CD4-positive, alpha-beta memory T cell (primary cell): Measurements from ENCODE around the gene CCDC117. TPM values are rescaled to one million over a fixed set of nuclear protein-coding genes. Genes with fewer than 3 reads are reported as not detected.
"Not testable (repeated sequence)": the region's sequence is repeated elsewhere in the genome, so short reads cannot be mapped to it uniquely, and the experiment has no call there.

Experiments used
- CTCF ChIA-PET: fragments of 350-600 bp; sonication (Branson Sonifier 250); formaldehyde crosslinking; loops from one replicate; lab custom pipeline; 2021; ENCODE audit warnings: inconsistent platforms; ENCODE audit not compliant: partially characterized antibody; lab: Charles Lee
- POLR2A ChIA-PET: fragments of 350-600 bp; sonication (Branson Sonifier 250); formaldehyde crosslinking; loops from one replicate; lab custom pipeline; 2021; ENCODE audit not compliant: partially characterized antibody; lab: Charles Lee
- DNase-seq, 5 donors: peaks; one replicate each; pipeline versions ENCODE4 v3.0.0 to v3.0.0-alpha.2; 2020 to 2022; ENCODE audit warnings: mixed read lengths in 1 of 5
- H3K27ac ChIP-seq: one replicate; pipeline ENCODE4 v1.7.0; 2013; ENCODE audit warnings: low read depth, low read length
- H3K27me3 ChIP-seq: 2 replicates; pipeline ENCODE4 v1.7.0; 2013; ENCODE audit warnings: mild to moderate bottlenecking, low read length, moderate library complexity; ENCODE audit not compliant: insufficient read depth
- H3K36me3 ChIP-seq: 2 replicates; pipeline ENCODE4 v1.7.0; 2013; ENCODE audit warnings: mild to moderate bottlenecking, low read length, moderate library complexity; ENCODE audit not compliant: insufficient read depth
- H3K4me1 ChIP-seq: 2 replicates; pipeline ENCODE4 v1.7.0; 2013; ENCODE audit warnings: mild to moderate bottlenecking, low read length, moderate library complexity; ENCODE audit not compliant: insufficient read depth
- H3K4me3 ChIP-seq, 2 donors: one replicate each; pipeline ENCODE4 v1.7.0; 2013; ENCODE audit warnings: low read length in 2 of 2, mild to moderate bottlenecking in 1 of 2
- H3K9me3 ChIP-seq, 2 donors: one replicate each; pipeline ENCODE4 v1.7.0; 2013; ENCODE audit warnings: low read length in 2 of 2, control low read depth in 1 of 2; ENCODE audit not compliant: control insufficient read depth in 1 of 2
- H3K27ac Mint-ChIP-seq, 7 donors: one replicate each; pipeline ENCODE4 v1.8.0; 2020 to 2021; ENCODE audit warnings: mixed read lengths in 7 of 7, mild to moderate bottlenecking in 6 of 7, inconsistent platforms in 3 of 7, moderate library complexity in 3 of 7
- H3K27me3 Mint-ChIP-seq, 2 donors: one replicate each; pipeline ENCODE4 v1.8.0; 2020 to 2021; ENCODE audit warnings: mixed read lengths in 2 of 2
- H3K36me3 Mint-ChIP-seq, 2 donors: one replicate each; pipeline ENCODE4 v1.8.0; 2020 to 2021; ENCODE audit warnings: mixed read lengths in 2 of 2, inconsistent platforms in 1 of 2, mild to moderate bottlenecking in 1 of 2
- H3K4me1 Mint-ChIP-seq, 4 donors: one replicate each; pipeline ENCODE4 v1.8.0; 2020 to 2021; ENCODE audit warnings: mixed read lengths in 4 of 4, mild to moderate bottlenecking in 1 of 4
- H3K4me3 Mint-ChIP-seq, 8 donors: one replicate each; pipeline ENCODE4 v1.8.0; 2020 to 2021; ENCODE audit warnings: mixed read lengths in 8 of 8, mild to moderate bottlenecking in 7 of 8, moderate library complexity in 6 of 8, inconsistent platforms in 3 of 8
- H3K9me3 Mint-ChIP-seq, 8 donors: one replicate each; pipeline ENCODE4 v1.8.0; 2020 to 2021; ENCODE audit warnings: mixed read lengths in 8 of 8, mild to moderate bottlenecking in 5 of 8, inconsistent platforms in 3 of 8, moderate library complexity in 1 of 8
- intact Hi-C: fragments of 100-400 bp; cut with micrococcal nuclease; formaldehyde crosslinking; loops from one replicate; pipeline ENCODE4 v1.15.1; 2023
- polyA plus RNA-seq, 2 donors: library from polyadenylated mRNA; unstranded; fragments of 300-500 nt; fragmentation: Illumina TruSeq; gene quantifications; one replicate each; pipeline ENCODE4 v1.2.3, GENCODE V29; 2021
- total RNA-seq, 2 experiments: library from RNA; stranded (reverse); gene quantifications; one replicate each; pipeline ENCODE4 v1.2.3, GENCODE V29; 2021

Gene CCDC117
- total and polyA plus RNA-seq, 4 experiments from 2014 or later: 7.2 to 20.6 (median 15.2) TPM

DNA sequence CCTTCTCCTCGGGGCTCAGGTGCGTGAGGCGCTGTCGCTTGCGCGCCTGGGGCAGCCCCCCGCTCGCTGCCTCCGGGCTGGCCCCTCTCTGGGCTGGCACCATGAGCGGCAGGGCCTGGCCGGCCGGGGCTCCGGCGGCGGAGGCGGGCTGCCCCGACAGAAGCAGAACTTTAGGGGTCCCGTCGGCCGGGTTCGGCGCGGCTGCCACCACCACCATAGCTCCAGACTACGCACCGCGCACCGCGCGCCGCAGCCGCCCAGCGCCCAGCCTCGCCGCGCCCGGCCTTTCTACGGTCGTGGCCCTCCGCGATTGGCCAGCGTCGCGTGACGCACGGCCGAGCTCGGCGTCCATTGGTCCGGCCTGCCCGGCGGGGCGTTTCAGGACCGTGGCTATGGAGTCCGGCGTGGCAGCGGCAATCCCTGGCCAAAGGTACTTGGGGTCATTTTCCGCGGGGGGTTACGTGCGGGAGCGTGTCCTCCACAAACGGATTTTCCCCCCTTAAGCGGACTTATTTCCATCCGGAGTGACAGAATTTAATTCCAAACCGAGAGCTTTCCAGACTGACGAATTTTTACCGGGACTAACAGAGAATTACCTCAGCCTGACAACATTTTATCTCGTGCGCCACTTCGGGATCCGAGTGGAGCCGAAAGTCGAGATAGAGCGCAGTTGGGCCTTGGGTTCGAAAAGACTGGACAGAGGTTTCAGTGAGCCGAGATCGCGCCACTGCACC lies 28.0 kb downstream of the CCDC117 start, which contains the start of gene XBP1:
Gene XBP1, minus strand, starts transcription at position 262 of the 734 bp plus-strand sequence.
- peaks cover 18% of the 10 kb centered on the region for H3K36me3 ChIP-seq
- Mint-ChIP-seq H3K4me1 (peaks cover 33 to 81% (median 49%) of the 10 kb centered on the region in 4 donors), H3K4me3 (peak within 1 kb of the TSS; percentile 89 to 99 (median 96)), H3K36me3 (peaks cover 33 to 64% of the 10 kb centered on the region in 2 donors), H3K27ac (peak within 1 kb of the TSS; percentile 89 to 100 (median 100)), H3K27me3 (no peaks in the 10 kb centered on the region), H3K9me3 (no peaks in the 10 kb centered on the region)
- POLR2A ChIA-PET: interaction anchor here (0.9 to 7.5 kb wide), 21 partner anchors 9 to 881 kb away, joined by 3 to 236 read pairs (median 6); partner anchors contain the start of genes CCDC117, CHEK2, HSCB and PITPNB
- CTCF ChIA-PET: interaction anchor here (1.2 to 7.4 kb wide), 7 partner anchors 11 to 200 kb away, joined by 3 to 73 read pairs (median 8); partner anchors contain the start of gene CCDC117
- H3K27ac ChIP-seq: peak within 1 kb of the TSS; percentile 96
- peak within 1 kb of the TSS; percentile 83 to 92 for H3K4me3 ChIP-seq
- intact Hi-C loops: loop anchor here (1.0 kb wide), 4 partner anchors 8 to 83 kb away; partner anchors contain the start of genes CHEK2 and ZNRF3
- DNase-seq: peak; percentile 87 to 93 (median 91)
- no peaks in the 10 kb centered on the region for H3K27me3 ChIP-seq
- no peaks in the 10 kb centered on the region for H3K9me3 ChIP-seq
- peaks cover 53% of the 10 kb centered on the region for H3K4me1 ChIP-seq

DNA sequence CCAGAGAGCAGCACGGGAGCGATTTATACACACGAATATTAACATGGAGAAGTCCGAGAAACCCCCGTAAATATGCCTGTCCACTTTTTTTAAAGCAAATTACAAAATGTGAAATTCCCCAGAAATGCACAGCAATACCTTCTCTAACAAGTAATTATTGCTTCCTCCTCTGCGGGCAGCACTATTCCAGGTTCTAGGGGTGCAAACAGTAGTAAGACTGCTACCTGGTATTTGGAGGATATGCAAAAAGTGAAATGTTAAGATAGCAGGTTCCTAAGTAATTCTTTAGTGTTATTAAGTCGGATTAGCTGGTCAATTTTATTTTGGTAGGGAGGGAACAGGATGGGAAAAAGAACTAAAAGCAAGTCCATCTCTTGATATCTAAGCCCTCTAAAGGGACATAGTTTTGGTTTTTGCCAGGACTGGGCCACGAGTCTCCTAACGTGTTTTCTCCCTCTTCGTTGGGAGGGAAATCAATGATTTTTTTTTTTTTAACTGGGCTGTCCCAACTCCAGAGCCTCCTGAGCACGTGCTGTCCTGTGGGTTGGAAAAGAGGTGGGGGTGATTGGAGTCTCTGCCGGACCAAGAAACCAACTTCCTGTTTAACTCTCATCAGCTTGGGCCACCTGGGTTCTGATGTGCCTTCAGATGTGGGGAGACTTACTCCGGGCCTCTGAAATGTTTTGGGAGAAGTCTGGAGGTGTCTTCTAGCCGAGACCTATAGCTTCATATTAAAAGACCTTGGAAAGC lies 29.5 kb downstream of the CCDC117 start:
- DNase-seq: no peak
- Mint-ChIP-seq H3K27ac (peak overlapping the region; percentile 89 to 97 (median 93)), H3K4me3 (peak overlapping the region; percentile 86 to 96 (median 91)), H3K9me3 (no peaks in the 10 kb centered on the region), H3K27me3 (no peaks in the 10 kb centered on the region), H3K36me3 (peaks cover 22 to 53% of the 10 kb centered on the region in 2 donors), H3K4me1 (peaks cover 25 to 79% (median 47%) of the 10 kb centered on the region in 4 donors)
- peaks cover 3% of the 10 kb centered on the region for H3K36me3 ChIP-seq
- no peaks in the 10 kb centered on the region for H3K9me3 ChIP-seq
- intact Hi-C loops: loop anchor here (2.0 kb wide), 1 partner anchor 21 kb away; no protein-coding TSS in a partner anchor
- H3K4me3 ChIP-seq: peak overlapping the region; percentile 15 to 39
- ChIA-PET CTCF (interaction anchor here (0.9 to 7.4 kb wide), 5 partner anchors 10 to 27 kb away, joined by 4 to 73 read pairs (median 24); no protein-coding TSS in a partner anchor), POLR2A (interaction anchor here (0.9 to 7.5 kb wide), 6 partner anchors 8 to 81 kb away, joined by 4 to 236 read pairs (median 12); partner anchors contain the start of gene ZNRF3)
- peak overlapping the region; percentile 23 for H3K27ac ChIP-seq
- H3K4me1 ChIP-seq: peaks cover 38% of the 10 kb centered on the region
- H3K27me3 ChIP-seq: no peaks in the 10 kb centered on the region

DNA sequence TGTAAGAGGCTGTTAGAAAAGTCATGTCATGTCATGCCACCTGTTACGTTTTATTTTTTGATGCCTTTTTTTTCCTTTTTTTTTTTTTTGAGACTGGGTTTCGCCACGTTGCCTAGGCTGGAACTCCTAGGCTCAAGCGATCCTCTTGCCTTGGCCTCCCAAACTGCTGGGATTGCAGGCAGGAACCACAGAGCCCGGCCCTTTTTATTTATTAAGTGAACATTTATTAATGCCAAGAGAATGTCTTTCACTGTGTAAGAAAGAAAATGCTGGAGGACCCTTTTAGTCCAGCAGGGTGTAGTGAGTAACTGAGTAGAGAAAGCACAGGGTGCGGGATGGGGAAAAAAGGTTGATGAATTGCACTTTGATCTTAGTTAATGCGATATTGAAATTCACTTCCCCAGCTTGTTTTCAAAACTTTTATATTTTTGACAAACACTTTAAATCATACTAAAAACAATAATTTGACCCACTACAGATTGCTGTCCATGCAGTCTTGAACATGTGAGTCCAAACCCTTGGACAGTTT lies 30.2 kb downstream of the CCDC117 start:
- peaks cover 23 to 76% (median 46%) of the 10 kb centered on the region in 4 donors for H3K4me1 Mint-ChIP-seq

DNA sequence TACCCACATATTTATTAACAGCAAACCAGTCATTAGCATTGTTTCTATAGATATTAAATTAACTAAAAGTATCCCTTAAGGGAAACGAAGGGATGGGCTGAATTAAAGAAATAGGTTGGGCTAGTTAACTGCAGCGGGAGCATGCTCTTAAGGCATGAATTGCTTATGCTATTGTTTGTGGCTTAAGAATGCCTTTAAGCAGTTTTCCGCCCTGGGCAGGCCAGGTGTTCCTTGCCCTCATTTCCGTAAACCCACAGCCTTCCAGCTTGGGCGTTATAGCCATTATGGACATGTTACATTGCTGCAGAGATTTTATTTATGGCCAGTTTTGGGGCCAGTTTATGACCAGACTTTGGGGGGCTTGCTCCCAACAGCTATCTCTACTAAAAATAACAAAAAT lies 32.9 kb downstream of the CCDC117 start:
- H3K9me3 Mint-ChIP-seq, H3K9me3 ChIP-seq, H3K27ac ChIP-seq, DNase-seq, H3K36me3 ChIP-seq, H3K27me3 Mint-ChIP-seq, H3K27me3 ChIP-seq, POLR2A ChIA-PET, H3K4me3 ChIP-seq, intact Hi-C loops: not testable (repeated sequence)
- Mint-ChIP-seq H3K4me3 (peak overlapping the region in 1 of 8 donors; percentile 54), H3K4me1 (peaks cover 26 to 81% (median 53%) of the 10 kb centered on the region in 4 donors), H3K27ac (peak overlapping the region in 2 of 7 donors; percentile 51 to 60), H3K36me3 (peaks cover 14 to 34% of the 10 kb centered on the region in 2 donors)
- H3K4me1 ChIP-seq: peaks cover 45% of the 10 kb centered on the region
- CTCF ChIA-PET: interaction anchor here (1.5 kb wide), 1 partner anchor 23 kb away, joined by 5 read pairs; no protein-coding TSS in a partner anchor

More for the DNA sequence above, 30.2 kb downstream of the CCDC117 start:
- H3K27me3 ChIP-seq: no peaks in the 10 kb centered on the region
- peak overlapping the region in 1 of 2 donors; percentile 15 for H3K4me3 ChIP-seq
- peak in 1 of 5 donors; percentile 30 for DNase-seq
- peaks cover 33% of the 10 kb centered on the region for H3K4me1 ChIP-seq
- Mint-ChIP-seq H3K9me3 (no peaks in the 10 kb centered on the region), H3K4me3 (peak overlapping the region; percentile 86 to 96 (median 91)), H3K27ac (peak overlapping the region; percentile 89 to 97 (median 93)), H3K27me3 (no peaks in the 10 kb centered on the region), H3K36me3 (peaks cover 21 to 50% of the 10 kb centered on the region in 2 donors)
- peak overlapping the region; percentile 23 for H3K27ac ChIP-seq
- intact Hi-C loops: loop anchor here (2.0 kb wide), 1 partner anchor 20 kb away; no protein-coding TSS in a partner anchor
- ChIA-PET CTCF (interaction anchor here (0.7 to 7.4 kb wide), 5 partner anchors 9 to 32 kb away, joined by 4 to 73 read pairs (median 7); no protein-coding TSS in a partner anchor), POLR2A (interaction anchor here (0.9 to 7.5 kb wide), 4 partner anchors 8 to 26 kb away, joined by 4 to 236 read pairs (median 30); no protein-coding TSS in a partner anchor)
- no peaks in the 10 kb centered on the region for H3K36me3 ChIP-seq
- no peaks in the 10 kb centered on the region for H3K9me3 ChIP-seq

DNA sequence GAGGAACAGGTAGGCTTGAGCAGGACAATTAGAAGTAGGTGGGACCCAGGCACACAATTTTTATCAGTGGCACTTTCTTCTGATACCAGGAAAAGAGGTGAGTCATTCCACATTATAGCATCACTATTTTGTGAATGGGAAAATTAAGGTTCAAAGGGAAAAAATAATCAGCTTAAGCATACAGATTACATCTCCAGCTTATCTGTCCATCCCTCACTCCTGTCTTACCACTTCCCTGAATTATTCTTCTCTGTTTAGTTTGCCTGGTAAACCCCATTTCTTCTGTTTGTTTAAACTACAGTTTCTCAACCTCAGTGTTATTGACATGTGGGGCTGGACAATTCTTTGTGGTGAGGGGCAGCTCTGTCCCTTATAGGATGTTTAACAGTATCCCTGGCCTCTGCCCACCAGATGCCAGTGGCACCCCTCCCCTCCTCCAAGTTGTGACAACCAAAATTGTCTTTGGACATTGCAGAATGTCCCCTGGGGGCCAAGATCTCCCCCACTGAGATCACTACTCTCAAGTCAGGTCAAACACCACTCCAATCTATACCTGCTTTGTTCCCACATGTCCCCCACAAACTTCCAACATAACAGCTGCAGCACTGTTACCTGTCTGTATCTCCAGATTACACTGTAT lies 36.3 kb downstream of the CCDC117 start:
- intact Hi-C loops: no loop called here
- peak overlapping the region; percentile 43 to 86 (median 58) for H3K27ac Mint-ChIP-seq
- Histone ChIP-seq H3K27me3 (no peaks in the 10 kb centered on the region), H3K36me3 (no peaks in the 10 kb centered on the region), H3K9me3 (no peaks in the 10 kb centered on the region), H3K4me1 (peaks cover 60% of the 10 kb centered on the region), H3K27ac (no peak overlapping the region), H3K4me3 (no peak overlapping the region)
- no peaks in the 10 kb centered on the region for H3K9me3 Mint-ChIP-seq
- H3K4me3 Mint-ChIP-seq: peak overlapping the region in 5 of 8 donors; percentile 4 to 48 (median 6)
- DNase-seq: no peak
- no peaks in the 10 kb centered on the region for H3K27me3 Mint-ChIP-seq
- POLR2A ChIA-PET: interaction anchor here (1.2 to 14.5 kb wide), 2 partner anchors 9 to 36 kb away, joined by 3 to 236 read pairs; partner anchors contain the start of genes CCDC117 and XBP1
- peaks cover 39 to 85% (median 61%) of the 10 kb centered on the region in 4 donors for H3K4me1 Mint-ChIP-seq
- CTCF ChIA-PET: interaction anchor here (0.9 to 2.8 kb wide), 3 partner anchors 10 to 20 kb away, joined by 3 to 15 read pairs (median 3); no protein-coding TSS in a partner anchor
- H3K36me3 Mint-ChIP-seq: peaks cover 17 to 21% of the 10 kb centered on the region in 2 donors
